IMR-90 (cell line): ENCODE data around the gene DUSP28.

Experiments
- CHD1 ChIP-seq: IDR thresholded peaks from 2 replicates; pipeline ENCODE4 v1.6.1; 2012; ENCODE audit warnings: low read depth, low read length, improper control_type of control experiment
- CTCF ChIP-seq: conservative IDR thresholded peaks from 2 replicates; pipeline ENCODE4 v1.5.1; 2012; ENCODE audit warnings: mild to moderate bottlenecking, low read depth, low read length, improper control_type of control experiment
- FOS ChIP-seq: fragments of 150-350 bp; IDR thresholded peaks from 2 replicates; pipeline ENCODE4 v1.6.1; 2016; ENCODE audit warnings: low read depth, low read length
- MAFK ChIP-seq: IDR thresholded peaks from 2 replicates; pipeline ENCODE4 v1.6.1; 2012; ENCODE audit warnings: low read depth, low read length, improper control_type of control experiment
- MXI1 ChIP-seq: IDR thresholded peaks from 2 replicates; pipeline ENCODE4 v1.6.1; 2012; ENCODE audit warnings: low read depth, mild to moderate bottlenecking, low read length, moderate library complexity, borderline replicate concordance
- POLR2A ChIP-seq: IDR thresholded peaks from 2 replicates; pipeline ENCODE4 v1.6.1; 2012; ENCODE audit warnings: mild to moderate bottlenecking, low read depth, low read length
- RCOR1 ChIP-seq: IDR thresholded peaks from 2 replicates; pipeline ENCODE4 v1.6.1; 2012; ENCODE audit warnings: mild to moderate bottlenecking, low read length, improper control_type of control experiment; ENCODE audit not compliant: insufficient replicate concordance
- USF2 ChIP-seq: fragments of 150-350 bp; IDR thresholded peaks from 2 replicates; pipeline ENCODE4 v1.6.1; 2017; ENCODE audit warnings: mild to moderate bottlenecking, antibody characterized with exemption, low read length, low read depth

DNA sequence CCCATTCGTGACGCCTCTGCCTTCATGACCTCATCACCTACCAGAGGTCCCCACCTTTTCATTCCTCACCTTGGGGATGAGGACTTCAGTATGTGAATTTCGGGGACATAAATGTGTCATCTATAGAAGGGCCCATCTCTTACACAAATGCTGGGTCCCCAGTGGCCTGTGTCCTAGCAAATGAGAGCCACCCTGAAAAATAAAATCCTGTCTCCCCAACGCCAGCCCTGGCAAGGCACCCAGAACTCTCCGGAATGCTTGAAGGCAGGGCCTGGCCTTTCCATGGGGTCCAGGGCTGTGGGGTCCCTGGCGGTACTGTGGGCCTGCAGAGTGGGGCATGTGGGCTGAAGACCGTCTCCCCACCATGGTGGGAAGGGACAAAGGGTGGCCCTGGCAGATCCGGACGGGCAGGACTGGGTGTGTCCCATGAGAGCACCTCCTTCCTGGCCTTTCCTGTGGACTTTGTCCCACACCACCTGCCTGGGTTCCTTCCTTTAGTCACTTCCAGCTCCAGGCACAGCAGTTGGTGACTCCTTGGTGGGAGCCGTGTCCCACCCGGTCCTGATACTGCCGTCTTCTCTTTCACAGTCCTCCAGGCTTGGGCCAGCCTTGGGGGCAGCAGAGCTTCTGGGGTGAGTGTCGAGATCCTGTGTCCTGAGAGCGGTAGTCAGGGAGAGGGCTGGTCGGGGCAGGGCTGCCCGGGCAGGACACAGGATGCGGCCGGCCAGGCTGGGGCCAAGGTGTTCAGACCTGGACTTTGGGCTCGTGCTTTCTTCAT is 45.0 kb downstream of the DUSP28 start:
- TF ChIP-seq CTCF (no peak), POLR2A (no peak), FOS (no peak), MXI1 (no peak), CHD1 (no peak), MAFK (no peak), USF2 (no peak), RCOR1 (no peak)
